GM19023 (cell line): ENCODE measurements around the gene DNAJC12.
"Not testable (repeated sequence)": the region's sequence is repeated elsewhere in the genome, so short reads cannot be mapped to it uniquely, and the experiment has no call there.

ENCODE experiments used
- ATAC-seq: cut with Tn5 transposase; IDR thresholded peaks from one replicate; pipeline ENCODE4 v1.9.1; 2021; ENCODE audit warnings: mild to moderate bottlenecking, moderate library complexity; ENCODE audit not compliant: unreplicated experiment

Gene DNAJC12

GRCh38 chr10:67770537-67770936 is 67.5 kb downstream of the DNAJC12 start:
- peak; percentile 63 for ATAC-seq

GRCh38 chr10:67767244-67767643 is 70.7 kb downstream of the DNAJC12 start:
- ATAC-seq, result no peak

GRCh38 chr10:67764012-67764822 is 73.8 kb downstream of the DNAJC12 start:
- peak; percentile 83 for ATAC-seq

GRCh38 chr10:67763499-67764011 is 74.4 kb downstream of the DNAJC12 start:
- peak; percentile 33 for ATAC-seq

DNA sequence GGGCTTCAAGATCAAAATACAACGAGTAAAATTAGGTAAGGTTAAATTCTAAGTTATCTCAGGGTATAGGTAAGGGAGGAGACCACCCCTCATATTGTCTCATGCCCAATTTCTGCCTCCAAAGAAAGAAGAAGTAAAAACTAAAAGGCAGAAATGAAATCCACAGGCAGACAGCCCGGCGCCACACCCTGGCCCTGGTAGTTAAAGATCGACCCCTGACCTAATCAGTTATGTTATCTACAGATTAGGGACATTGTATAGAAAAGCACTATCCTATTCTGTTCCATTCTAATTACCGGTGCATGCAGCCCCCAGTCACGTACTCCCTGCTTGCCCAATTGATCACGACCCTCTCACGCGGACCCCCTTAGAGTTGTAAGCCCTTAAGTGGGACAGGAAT is 75.4 kb downstream of the DNAJC12 start:
- not testable (repeated sequence) for ATAC-seq

DNA sequence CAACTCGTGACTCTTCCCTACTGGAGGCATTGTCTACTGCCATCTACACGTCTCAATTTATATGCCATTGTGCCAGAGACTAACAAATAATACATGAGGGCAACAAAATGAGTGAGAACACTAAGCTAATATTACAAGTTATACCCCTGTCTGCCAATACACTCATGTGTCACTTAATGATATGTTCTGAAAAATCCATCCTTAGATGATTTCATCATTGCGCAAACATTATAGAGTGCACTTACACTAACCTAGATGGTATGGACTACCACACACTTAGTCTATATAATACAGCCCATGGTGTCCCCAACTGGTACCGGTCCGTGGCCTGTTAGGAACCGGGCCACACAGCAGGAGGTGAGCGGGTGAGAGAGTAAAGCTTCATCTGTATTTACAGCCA is 77.7 kb downstream of the DNAJC12 start:
- no peak for ATAC-seq
